ENCODE results near the gene EPB41L4A. TPM values are rescaled to one million over a fixed set of nuclear protein-coding genes. Genes with fewer than 3 reads are reported as not detected.
"Not testable (repeated sequence)": the region's sequence is repeated elsewhere in the genome, so short reads cannot be mapped to it uniquely, and the experiment has no call there.

The EPB41L4A gene
- total RNA-seq, 1 donor, result 0.72 TPM

DNA sequence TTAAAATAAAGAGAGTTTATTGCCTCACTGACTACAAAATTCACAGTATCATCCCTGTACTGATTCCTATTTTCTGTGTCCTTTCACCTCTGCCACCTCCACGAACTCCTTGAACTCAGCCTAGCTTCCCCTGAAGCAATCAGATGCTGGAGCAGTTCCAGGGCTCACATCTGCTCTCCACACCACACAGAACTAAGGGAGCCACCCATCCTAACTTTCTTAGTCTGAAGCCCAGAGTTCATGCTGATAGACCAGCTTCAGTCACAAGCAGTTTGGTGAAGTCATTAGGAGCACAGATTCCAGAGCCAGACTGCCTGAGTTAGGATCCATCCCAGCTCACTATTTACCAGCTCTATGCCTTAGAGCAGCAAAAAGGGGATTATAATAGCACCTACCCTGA, 15.6 kb upstream of the EPB41L4A start:
- Histone ChIP-seq H4K20me1 (ENCODE audit: insufficient read depth, low read length) (no peaks in the 10 kb centered on the region), H3K27me3 (ENCODE audit: insufficient read depth, low read length) (no peaks in the 10 kb centered on the region), H3K4me3 (ENCODE audit: insufficient read depth, low read length) (no peak overlapping the region), H3K79me2 (ENCODE audit: insufficient read depth, low read length) (no peaks in the 10 kb centered on the region), H2AFZ (ENCODE audit: low read length) (no peak overlapping the region), H3K4me1 (ENCODE audit: insufficient read depth, low read length) (no peaks in the 10 kb centered on the region), H3K27ac (ENCODE audit: low read depth, low read length) (no peak overlapping the region), H3K36me3 (ENCODE audit: insufficient read depth, low read length) (no peaks in the 10 kb centered on the region), H3K4me2 (ENCODE audit: insufficient read depth, low read length) (no peak overlapping the region), H3K9me3 (ENCODE audit: low read depth, low read length) (no peaks in the 10 kb centered on the region)
- TF ChIP-seq, protein P1, sequence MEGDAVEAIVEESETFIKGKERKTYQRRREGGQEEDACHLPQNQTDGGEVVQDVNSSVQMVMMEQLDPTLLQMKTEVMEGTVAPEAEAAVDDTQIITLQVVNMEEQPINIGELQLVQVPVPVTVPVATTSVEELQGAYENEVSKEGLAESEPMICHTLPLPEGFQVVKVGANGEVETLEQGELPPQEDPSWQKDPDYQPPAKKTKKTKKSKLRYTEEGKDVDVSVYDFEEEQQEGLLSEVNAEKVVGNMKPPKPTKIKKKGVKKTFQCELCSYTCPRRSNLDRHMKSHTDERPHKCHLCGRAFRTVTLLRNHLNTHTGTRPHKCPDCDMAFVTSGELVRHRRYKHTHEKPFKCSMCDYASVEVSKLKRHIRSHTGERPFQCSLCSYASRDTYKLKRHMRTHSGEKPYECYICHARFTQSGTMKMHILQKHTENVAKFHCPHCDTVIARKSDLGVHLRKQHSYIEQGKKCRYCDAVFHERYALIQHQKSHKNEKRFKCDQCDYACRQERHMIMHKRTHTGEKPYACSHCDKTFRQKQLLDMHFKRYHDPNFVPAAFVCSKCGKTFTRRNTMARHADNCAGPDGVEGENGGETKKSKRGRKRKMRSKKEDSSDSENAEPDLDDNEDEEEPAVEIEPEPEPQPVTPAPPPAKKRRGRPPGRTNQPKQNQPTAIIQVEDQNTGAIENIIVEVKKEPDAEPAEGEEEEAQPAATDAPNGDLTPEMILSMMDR (IDR thresholded peaks at IDR 0.05; ENCODE audit: extremely low read depth, low read depth, low read length), result no peak
- no peak for DNase-seq (ENCODE audit: insufficient read length, low spot score, missing footprints)

DNA sequence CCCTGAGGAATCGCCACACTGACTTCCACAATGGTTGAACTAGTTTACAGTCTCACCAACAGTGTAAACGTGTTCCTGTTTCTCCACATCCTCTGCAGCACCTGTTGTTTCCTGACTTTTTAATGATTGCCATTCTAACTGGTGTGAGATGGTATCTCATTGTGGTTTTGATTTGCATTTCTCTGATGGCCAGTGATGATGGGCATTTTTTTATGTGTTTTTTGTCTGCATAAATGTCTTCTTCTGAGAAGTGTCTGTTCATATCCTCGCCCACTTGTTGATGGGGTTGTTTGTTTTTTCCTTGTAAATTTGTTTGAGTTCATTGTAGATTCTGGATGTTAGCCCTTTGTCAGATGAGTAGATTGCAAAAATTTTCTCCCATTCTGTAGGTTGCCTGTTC, 7.1 kb upstream of the EPB41L4A start:
- not testable (repeated sequence) for H3K4me2 ChIP-seq (ENCODE audit: insufficient read depth, low read length); H3K9me3 ChIP-seq (ENCODE audit: low read depth, low read length); H3K27me3 ChIP-seq (ENCODE audit: insufficient read depth, low read length); H2AFZ ChIP-seq (ENCODE audit: low read length); H3K27ac ChIP-seq (ENCODE audit: low read depth, low read length); DNase-seq (ENCODE audit: insufficient read length, low spot score, missing footprints); H3K79me2 ChIP-seq (ENCODE audit: insufficient read depth, low read length); H3K4me3 ChIP-seq (ENCODE audit: insufficient read depth, low read length); H3K36me3 ChIP-seq (ENCODE audit: insufficient read depth, low read length); H4K20me1 ChIP-seq (ENCODE audit: insufficient read depth, low read length); H3K4me1 ChIP-seq (ENCODE audit: insufficient read depth, low read length)

DNA sequence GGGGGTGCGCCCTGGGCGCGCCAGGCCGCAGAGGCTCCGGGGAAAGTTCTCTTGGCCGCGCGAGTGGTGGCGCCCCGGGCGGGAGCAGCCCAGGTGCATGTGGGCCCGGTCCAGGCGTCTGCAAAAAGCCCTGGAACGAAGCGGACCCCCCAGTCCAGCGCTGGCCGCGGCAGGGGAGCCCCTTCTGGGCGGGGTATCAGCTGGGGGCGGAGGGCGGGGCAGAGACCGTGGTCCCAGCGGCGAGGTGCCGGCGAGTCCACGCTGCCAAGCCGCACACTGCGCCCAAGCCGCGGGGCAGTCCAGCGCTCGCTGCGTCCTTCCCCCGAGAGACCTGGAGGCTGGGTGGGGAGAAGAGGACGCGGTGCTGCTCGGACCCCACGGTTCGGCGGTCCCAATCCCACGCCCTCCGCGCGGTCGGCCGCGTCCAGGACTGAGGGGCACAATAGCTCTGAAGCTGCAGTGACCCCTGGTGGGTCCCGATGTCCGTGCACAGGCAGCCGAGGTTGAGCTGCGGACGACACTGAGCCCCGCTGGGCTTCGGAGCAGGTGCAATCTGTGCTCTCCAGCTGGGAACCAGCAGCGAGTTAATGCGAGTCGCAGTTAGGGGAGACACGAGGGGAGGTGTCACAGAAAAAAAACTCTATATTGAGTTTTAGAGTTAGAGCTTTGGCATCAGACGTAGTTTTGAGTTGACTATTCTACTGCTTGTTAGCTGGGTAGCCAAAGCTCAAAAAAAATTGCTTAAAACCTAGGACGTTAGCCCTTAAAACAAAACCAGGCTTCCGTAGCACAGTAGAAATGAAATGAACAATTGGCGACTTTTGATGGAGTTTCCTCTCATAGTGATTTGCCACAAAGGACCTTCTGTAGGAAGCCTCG, 1.1 kb upstream of the EPB41L4A start:
- Histone ChIP-seq H3K36me3 (ENCODE audit: insufficient read depth, low read length) (no peaks in the 10 kb centered on the region), H3K9me3 (ENCODE audit: low read depth, low read length) (no peaks in the 10 kb centered on the region), H3K4me2 (ENCODE audit: insufficient read depth, low read length) (peak overlapping the region; percentile 73), H2AFZ (ENCODE audit: low read length) (no peak overlapping the region), H3K27ac (ENCODE audit: low read depth, low read length) (no peak overlapping the region), H3K27me3 (ENCODE audit: insufficient read depth, low read length) (peaks cover 35% of the 10 kb centered on the region), H3K4me3 (ENCODE audit: insufficient read depth, low read length) (peak overlapping the region; percentile 55), H3K4me1 (ENCODE audit: insufficient read depth, low read length) (peaks cover 5% of the 10 kb centered on the region), H3K79me2 (ENCODE audit: insufficient read depth, low read length) (no peaks in the 10 kb centered on the region), H4K20me1 (ENCODE audit: insufficient read depth, low read length) (no peaks in the 10 kb centered on the region)
- TF ChIP-seq, protein P1 (IDR thresholded peaks at IDR 0.05; ENCODE audit: extremely low read depth, low read depth, low read length), result peak; percentile 51
- DNase-seq (ENCODE audit: insufficient read length, low spot score, missing footprints), result peak; percentile 89

DNA sequence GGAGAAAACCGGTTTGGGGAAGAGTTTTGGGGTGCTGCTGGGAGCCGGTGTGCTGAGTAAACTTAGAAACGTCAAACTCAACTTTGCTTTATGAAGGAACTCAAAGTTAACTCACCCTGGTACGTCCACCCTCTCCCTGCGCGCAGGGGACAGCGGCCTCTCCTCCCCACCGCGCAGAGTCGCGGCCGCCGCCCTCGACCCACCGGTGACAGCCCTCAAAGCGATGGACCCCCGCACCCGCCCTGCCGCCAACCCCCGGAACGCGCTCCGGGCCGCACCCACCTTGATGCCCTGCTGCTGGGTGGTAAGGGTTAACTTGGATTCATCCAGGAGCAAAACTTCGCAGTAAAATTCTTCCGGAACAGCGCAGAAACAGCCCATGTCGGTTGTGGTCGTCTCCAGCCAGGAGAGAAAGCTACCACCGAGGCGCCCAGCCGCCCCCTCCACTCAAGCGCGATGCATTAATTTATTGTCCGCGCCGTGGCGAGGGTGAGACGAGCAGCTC, 366 bp downstream of the EPB41L4A start:
- TF ChIP-seq, protein P1 (IDR thresholded peaks at IDR 0.05; ENCODE audit: extremely low read depth, low read depth, low read length), result no peak
- Histone ChIP-seq H3K27ac (ENCODE audit: low read depth, low read length) (no peak overlapping the region), H3K27me3 (ENCODE audit: insufficient read depth, low read length) (peaks cover 35% of the 10 kb centered on the region), H3K4me2 (ENCODE audit: insufficient read depth, low read length) (peak overlapping the region; percentile 73), H2AFZ (ENCODE audit: low read length) (no peak overlapping the region), H4K20me1 (ENCODE audit: insufficient read depth, low read length) (no peaks in the 10 kb centered on the region), H3K36me3 (ENCODE audit: insufficient read depth, low read length) (no peaks in the 10 kb centered on the region), H3K79me2 (ENCODE audit: insufficient read depth, low read length) (no peaks in the 10 kb centered on the region), H3K9me3 (ENCODE audit: low read depth, low read length) (no peaks in the 10 kb centered on the region), H3K4me3 (ENCODE audit: insufficient read depth, low read length) (peak overlapping the region; percentile 55), H3K4me1 (ENCODE audit: insufficient read depth, low read length) (peaks cover 5% of the 10 kb centered on the region)
- peak; percentile 64 for DNase-seq (ENCODE audit: insufficient read length, low spot score, missing footprints)
